Suppressor macrophage treated with lipopolysaccharide for 4 hours (primary cell): Measurements from ENCODE around the gene MBNL2.
A peak's percentile ranks its signal among the peaks of the same experiment; 100 is the strongest.

Source experiments
- DNase-seq: peaks from one replicate; pipeline ENCODE4 v3.0.0-alpha.2; 2020

MBNL2 gene

DNA sequence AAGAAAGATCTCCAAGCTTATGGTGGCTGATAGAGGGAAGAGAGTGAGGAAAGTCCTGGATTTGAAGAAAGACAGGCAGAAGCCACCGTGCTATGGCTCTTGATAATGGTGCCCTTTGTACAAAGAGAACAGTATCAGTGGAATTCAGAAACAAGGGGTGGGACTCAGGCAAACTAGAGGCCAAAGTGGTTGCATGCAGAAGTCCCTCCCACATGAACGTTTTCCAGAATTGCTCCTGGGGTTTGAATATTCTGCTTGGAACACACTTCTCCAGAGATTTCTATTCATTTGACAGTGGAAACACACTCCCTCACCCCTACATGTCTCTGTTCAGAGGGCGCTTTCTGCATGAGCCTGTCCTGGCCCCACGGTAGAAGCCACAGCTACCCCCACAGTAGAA is 10.1 kb upstream of the MBNL2 start:
- DNase-seq: no peak

DNA sequence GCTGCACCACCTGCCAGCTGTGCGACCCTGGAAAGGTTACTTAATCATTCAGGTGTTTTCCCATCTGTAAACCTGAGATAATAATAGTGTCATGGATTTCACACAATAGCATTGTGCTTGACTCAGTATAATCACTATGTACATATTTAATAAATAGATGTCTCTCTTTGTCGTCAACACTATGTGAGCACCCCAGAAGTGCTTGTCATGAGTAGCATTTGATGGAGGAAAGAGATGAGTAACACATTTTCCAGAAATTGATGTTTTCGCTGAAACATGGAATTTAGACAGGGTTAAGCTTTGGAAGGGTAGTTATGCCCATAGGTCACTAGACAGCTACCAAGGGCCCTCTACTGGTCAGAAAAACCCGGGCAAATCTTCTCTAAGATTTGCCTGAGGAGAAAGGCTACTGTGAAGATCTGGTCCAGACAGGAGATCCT is 9.5 kb upstream of the MBNL2 start:
- peak; percentile 28 for DNase-seq

- no peak for DNase-seq
These were observed 7.2 kb upstream of the MBNL2 start for GRCh38 chr13:97214921-97215320.

GRCh38 chr13:97215325-97215724 is 6.8 kb upstream of the MBNL2 start:
- DNase-seq: no peak

DNA sequence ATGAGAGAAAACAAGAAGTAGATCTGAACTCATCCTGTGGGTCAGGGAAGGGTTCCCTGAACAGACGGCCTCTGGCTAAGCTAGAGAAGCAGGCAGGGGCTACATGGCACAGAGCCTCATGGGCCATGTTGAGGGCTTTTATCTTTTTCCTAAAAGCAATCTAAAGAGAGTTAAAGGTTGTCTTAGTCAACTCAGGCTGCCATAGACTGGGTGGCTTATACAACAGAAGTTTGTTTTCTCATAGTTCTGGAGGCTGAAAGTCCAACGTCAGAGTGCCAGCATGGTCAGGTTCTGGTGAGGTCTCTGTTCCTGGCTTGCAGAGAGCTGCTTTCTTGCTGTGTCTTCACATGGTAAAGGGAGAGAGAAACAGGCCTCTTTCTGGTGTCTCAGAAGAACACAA is 2.9 kb upstream of the MBNL2 start:
- DNase-seq: no peak

- no peak for DNase-seq
These were observed 1.8 kb upstream of the MBNL2 start for GRCh38 chr13:97220151-97220900.

DNA sequence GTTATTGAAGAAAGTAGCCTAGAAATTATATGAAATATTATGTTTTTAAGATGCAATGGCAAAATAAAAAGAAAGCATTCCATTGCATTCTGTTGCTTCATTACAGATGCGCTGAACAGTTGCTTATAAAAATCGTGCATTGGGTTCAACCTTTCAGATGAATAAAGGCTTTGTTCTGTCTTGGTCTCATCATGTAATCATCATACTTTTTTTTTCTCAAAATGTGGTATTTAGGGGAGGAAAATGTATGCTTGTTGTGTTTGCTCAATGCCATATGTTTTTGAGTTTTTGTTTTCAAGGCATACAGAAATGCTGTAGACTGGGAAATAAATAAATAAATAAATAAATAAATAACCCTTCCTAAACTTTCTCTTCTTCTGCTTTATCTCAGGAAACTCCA is 1.1 kb upstream of the MBNL2 start:
- no peak for DNase-seq

DNA sequence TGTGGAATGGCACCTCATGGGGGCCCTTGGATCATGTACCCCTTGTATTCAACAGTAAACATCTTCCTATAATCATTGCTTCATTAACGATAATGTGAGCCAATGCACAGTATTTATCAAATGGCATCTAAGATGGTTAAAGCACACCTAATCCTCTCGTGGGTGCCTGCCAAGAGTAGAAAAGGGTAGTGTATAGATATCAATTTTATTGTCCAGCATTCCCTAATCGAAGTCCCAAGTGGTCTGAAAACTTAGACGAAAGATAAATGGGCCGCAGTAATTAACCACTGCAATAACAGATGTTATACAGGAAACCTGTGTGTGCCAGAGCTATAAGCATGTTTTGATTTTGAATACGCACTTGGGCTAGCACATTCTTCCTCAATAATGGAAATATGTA is 667 bp upstream of the MBNL2 start:
- no peak for DNase-seq

GRCh38 chr13:97223037-97223710 is 1.0 kb downstream of the MBNL2 start:
- DNase-seq: no peak

DNA sequence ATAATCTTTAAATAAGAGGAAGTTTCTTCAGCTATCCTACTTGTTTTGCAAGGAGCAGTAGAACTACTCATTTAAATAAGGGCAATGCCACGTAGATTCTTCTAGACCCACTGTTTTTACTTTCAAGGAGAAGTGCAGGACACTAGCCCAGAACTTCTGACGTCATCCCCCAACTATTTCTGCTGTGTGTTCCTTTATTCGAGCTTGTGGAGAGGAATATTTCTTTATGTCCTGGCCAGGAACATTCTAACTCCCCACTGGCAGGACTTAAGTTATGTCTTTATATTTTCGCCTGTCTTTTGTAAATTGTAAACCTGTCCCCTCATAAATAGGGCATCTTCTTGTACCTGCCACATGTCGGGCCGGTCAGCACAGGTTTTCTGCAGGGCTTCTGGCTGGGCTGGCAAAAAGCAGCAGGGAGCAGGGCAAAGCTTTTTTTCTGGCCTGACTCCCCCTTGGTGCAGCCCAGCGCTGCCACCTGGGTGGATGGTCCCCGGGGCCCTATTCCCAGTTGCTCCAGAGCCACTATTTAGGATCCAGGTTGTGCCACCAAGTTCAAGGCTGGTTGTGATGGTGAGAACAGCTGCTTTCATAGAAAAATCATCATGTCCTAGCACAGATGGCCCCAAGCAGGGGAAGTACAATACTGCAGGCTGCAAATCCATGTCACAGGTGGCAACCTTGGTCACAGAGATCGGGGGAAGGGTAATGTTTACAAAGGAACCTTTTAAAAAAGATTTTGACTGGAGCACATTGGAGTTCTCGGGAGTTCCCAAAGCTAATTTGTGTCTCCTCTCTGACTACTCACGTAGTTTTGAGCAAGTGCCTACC is 1.8 kb downstream of the MBNL2 start:
- DNase-seq: peak; percentile 94

GRCh38 chr13:97224544-97225300 is 2.6 kb downstream of the MBNL2 start:
- no peak for DNase-seq

GRCh38 chr13:97225533-97225932 is 3.4 kb downstream of the MBNL2 start:
- no peak for DNase-seq

DNA sequence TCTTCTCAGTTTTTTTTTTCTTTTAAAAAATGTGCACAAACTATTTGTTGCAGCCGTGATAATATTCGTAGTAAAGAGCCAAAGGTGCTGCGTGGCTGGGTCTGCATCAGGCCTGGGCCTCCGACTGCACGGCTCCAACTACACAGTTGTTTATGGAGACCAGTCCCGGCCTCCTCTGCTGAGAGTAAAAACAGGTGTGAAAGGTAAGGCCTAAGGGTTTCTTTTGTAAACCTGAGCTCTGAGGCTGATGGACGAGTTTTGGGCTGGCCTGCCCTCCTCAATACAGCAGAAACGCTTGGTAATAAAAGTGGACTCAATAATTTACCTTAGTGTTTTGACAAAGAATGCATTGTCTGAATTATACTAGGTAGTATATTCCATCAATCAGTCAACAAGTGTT is 3.9 kb downstream of the MBNL2 start:
- DNase-seq: no peak

DNA sequence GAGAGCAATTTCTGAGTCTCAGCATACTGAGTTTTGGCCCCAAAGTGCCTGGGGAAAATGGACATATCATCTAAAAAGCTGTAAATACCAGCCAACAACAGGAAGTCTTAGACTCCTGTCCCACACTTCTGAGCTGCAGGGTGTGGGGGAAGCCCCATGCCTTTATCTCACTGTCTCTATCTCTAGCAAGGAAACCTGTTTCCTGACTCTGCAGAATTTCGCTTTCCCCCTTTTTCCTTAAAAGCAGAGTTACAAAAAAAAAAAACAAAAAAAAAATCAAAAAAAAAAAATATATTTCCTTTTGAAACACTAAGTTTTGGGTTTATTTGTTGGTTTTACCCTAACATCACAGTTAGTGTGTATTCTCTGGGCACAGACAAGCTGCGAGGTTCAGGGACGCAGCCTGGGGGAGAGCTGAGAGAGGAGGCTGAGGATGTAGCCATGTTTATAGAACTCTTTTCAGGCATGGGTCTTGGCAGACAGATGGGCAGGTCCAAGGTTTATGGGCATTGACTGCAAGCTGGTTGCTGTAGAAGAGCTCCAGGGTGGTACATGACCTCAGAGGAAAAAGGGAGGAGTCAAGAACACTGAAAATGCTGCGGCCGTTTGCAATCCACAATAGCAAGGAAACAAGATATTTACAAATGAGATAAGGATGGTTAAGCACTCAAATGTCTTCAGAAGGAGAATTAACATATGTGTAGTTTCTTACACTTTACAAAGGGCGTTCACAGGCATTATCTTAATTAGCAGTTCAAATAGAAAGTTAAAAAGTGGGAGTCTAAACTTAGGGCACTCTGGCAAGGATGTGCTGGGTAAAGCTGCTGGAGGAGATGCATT is 4.9 kb downstream of the MBNL2 start:
- no peak for DNase-seq

DNA sequence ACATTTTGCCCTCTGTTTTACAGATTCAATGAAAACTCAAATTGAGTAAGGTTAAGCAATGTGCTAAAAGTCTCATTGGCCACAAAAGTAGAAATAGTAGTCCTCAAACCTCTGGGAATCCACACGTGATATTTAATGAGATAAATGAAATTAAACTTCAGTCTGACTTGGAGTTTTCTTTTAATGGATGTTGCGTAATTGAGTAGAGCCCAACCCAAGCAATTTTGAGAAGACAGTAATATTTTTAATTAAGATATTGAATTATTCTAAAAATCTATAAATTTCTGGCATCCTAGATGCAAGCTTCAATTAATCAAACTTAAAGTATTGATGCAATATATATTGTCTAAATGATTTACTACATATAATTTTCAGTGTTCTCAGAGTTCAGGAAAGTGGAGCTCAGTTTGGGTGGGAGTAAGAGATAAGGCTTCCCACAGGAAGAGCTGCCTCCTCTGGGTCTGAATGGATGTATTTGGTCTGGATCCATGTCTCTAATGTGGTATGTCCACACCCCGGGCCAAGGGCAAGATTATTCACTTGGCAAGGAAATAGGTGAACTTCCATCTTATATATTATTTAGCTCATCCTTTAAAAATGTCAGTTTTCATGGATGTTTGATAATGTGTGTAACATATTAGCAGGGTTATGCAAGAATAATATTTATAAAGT is 6.9 kb downstream of the MBNL2 start:
- no peak for DNase-seq

GRCh38 chr13:97229699-97230098 is 7.6 kb downstream of the MBNL2 start:
- no peak for DNase-seq

- DNase-seq: no peak
These were observed 9.1 kb downstream of the MBNL2 start for GRCh38 chr13:97231118-97231828.

GRCh38 chr13:97231829-97232196 is 9.7 kb downstream of the MBNL2 start:
- no peak for DNase-seq

GRCh38 chr13:97233499-97233898 is 11.4 kb downstream of the MBNL2 start:
- DNase-seq: no peak

- DNase-seq: no peak
These were observed 12.1 kb downstream of the MBNL2 start for GRCh38 chr13:97234236-97234635.

GRCh38 chr13:97234742-97235141 is 12.6 kb downstream of the MBNL2 start:
- no peak for DNase-seq
